Measurements from ENCODE around the gene HOXD1. TPM values are rescaled to one million over a fixed set of nuclear protein-coding genes. Genes with fewer than 3 reads are reported as not detected.

The HOXD1 gene
- total and polyA plus RNA-seq, 2 donors (not counting 3 experiments of a cell fraction or from before 2014, with no cell fraction given), result 6.6 to 10.4 TPM

DNA sequence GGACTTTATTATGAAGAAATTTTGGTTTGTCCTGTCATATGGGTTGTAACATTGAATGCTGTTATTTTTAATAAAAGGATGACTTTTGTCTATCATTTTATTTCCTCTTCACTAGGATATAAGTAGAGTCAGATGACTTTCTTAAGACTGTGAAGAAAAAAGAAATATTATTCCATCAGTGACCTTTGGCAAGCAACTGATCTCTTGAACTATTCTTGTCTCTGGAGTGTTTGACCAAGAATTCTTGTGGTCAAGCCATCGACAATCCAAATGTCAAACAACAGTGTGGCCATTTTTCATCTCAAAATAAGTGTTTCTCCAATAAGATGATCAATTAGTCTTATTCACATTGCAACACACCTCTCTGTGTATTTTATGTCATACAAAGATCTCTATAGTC, 24.9 kb downstream of the HOXD1 start:
- no TSS peak for BruUV-seq (replicated peaks)
- DNase-seq (ENCODE audit: low read depth, low spot score) (no peak), FAIRE-seq (no peak)
- Histone ChIP-seq H3K4me3 (replicated peaks in 1 of 3; ENCODE audit: insufficient read depth in 1 of 3, low read depth in 1 of 3, low read length in 3 of 3) (no peak overlapping the region), H3K9me3 (replicated peaks; ENCODE audit: control insufficient read depth, insufficient read depth, low read length) (no peaks in the 10 kb centered on the region), H3K27me3 (ENCODE audit: control insufficient read depth in 2 of 2, insufficient read depth in 2 of 2, low read length in 2 of 2) (no peaks in the 10 kb centered on the region), H3K9ac (replicated peaks; ENCODE audit: extremely low read depth, insufficient read depth, low read length) (no peak overlapping the region), H3K27ac (ENCODE audit: insufficient read depth, low read depth, low read length) (no peak overlapping the region), H3K36me3 (ENCODE audit: control insufficient read depth in 2 of 2, extremely low read depth in 1 of 2, insufficient read depth in 2 of 2, low read length in 2 of 2) (no peaks in the 10 kb centered on the region), H3K79me2 (ENCODE audit: control insufficient read depth, insufficient read depth, low read length) (no peaks in the 10 kb centered on the region), H4K20me1 (replicated peaks; ENCODE audit: control insufficient read depth, extremely low read depth, insufficient read depth, low read length) (no peaks in the 10 kb centered on the region), H3K9me1 (replicated peaks; ENCODE audit: control insufficient read depth, extremely low read depth, insufficient read depth, low read length) (no peaks in the 10 kb centered on the region), H3K4me1 (ENCODE audit: control insufficient read depth, extremely low read depth, insufficient read depth, low read length) (peaks cover 6% of the 10 kb centered on the region), H2AFZ (ENCODE audit: low read depth, low read length) (no peak overlapping the region), H3K4me2 (ENCODE audit: insufficient read depth, low read length) (no peak overlapping the region)
- intact Hi-C loops (cut with micrococcal nuclease) (no loop called here), dilution Hi-C loops (cut with MboI; ENCODE audit: extremely low pct_ligation_motif_present, low sequenced_read_pairs) (no loop called here)
- ChIA-PET POLR2A (no interaction called here), CTCF (no interaction called here)
- TF ChIP-seq, protein P1, sequence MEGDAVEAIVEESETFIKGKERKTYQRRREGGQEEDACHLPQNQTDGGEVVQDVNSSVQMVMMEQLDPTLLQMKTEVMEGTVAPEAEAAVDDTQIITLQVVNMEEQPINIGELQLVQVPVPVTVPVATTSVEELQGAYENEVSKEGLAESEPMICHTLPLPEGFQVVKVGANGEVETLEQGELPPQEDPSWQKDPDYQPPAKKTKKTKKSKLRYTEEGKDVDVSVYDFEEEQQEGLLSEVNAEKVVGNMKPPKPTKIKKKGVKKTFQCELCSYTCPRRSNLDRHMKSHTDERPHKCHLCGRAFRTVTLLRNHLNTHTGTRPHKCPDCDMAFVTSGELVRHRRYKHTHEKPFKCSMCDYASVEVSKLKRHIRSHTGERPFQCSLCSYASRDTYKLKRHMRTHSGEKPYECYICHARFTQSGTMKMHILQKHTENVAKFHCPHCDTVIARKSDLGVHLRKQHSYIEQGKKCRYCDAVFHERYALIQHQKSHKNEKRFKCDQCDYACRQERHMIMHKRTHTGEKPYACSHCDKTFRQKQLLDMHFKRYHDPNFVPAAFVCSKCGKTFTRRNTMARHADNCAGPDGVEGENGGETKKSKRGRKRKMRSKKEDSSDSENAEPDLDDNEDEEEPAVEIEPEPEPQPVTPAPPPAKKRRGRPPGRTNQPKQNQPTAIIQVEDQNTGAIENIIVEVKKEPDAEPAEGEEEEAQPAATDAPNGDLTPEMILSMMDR (IDR thresholded peaks at IDR 0.05; ENCODE audit: extremely low read depth in 1 of 2, insufficient read depth in 1 of 2, low read depth in 1 of 2, low read length in 2 of 2), result no peak
- TF ChIP-seq, protein P2, sequence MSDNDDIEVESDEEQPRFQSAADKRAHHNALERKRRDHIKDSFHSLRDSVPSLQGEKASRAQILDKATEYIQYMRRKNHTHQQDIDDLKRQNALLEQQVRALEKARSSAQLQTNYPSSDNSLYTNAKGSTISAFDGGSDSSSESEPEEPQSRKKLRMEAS (IDR thresholded peaks at IDR 0.05; ENCODE audit: insufficient read depth, insufficient read length), result no peak
- TF ChIP-seq POLR2A (IDR thresholded peaks at IDR 0.05; ENCODE audit: low read depth, low read length) (no peak), JUN (IDR thresholded peaks at IDR 0.05; ENCODE audit: borderline replicate concordance, insufficient read depth, insufficient read length, low read depth) (no peak), POLR2AphosphoS5 (IDR thresholded peaks at IDR 0.05; ENCODE audit: insufficient read depth, low read depth, low read length) (no peak), EZH2 (IDR thresholded peaks at IDR 0.05; ENCODE audit: borderline replicate concordance, low read depth, low read length, severe bottlenecking) (no peak), GATA2 (IDR thresholded peaks at IDR 0.05; ENCODE audit: insufficient read depth, insufficient read length, low read depth, low read length) (no peak)

Data from endothelial cell of umbilical vein (primary cell).